ENCODE measurements around the gene ATP8B4.
"Not testable (repeated sequence)": the region's sequence is repeated elsewhere in the genome, so short reads cannot be mapped to it uniquely, and the experiment has no call there.

The ATP8B4 gene

DNA sequence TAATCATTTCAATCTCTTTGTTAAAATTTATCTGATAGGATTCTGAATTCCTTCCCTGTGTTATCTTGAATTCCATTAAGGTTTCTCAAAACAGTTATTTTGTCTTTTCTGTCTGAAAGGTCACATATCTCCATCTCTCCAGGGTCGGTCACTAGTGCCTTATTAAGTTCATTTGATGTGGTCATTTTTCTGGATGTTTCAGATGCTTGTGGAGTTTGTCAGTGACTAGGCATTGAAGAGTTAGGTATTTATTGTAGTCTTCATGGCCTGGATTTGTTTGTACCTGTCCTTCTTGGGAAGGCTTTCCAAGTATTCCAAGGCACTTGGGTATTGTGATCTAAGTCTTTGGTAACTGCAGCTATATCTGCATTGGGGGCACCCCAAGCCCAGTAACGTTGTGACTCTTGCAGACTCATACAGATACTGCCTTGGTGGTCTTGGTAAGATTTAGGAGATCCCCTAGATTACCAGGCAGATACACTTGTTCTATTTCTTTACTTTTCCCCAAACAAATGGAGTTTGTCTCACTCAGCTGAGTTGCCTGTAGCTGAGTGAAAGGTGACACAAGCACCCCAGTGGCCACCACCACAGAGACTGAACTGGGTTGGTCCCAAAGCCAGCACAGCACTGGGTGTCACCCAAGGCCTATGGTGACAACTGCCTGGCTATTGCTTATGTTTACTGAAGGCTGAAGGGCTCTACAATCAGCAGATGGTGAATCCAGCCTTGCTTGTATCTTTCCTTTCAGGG lies 44.1 kb upstream of the ATP8B4 start:
- DNase-seq (ENCODE audit: low read depth, low spot score): no peak
- H3K9me3 ChIP-seq (ENCODE audit: low read depth, low read length): no peaks in the 10 kb centered on the region
- H3K4me3 ChIP-seq: no peak overlapping the region
- H3K27ac ChIP-seq: no peak overlapping the region
- TF ChIP-seq POLR2AphosphoS5 (IDR thresholded peaks at IDR 0.05; ENCODE audit: borderline replicate concordance, low read depth, low read length) (no peak), FOXP2 (optimal IDR thresholded peaks at IDR 0.05; ENCODE audit: control extremely low read depth, extremely low read length, insufficient read depth) (no peak), EZH2 (IDR thresholded peaks at IDR 0.05) (no peak)
- H3K9ac ChIP-seq (ENCODE audit: insufficient read length): no peak overlapping the region
- H3K36me3 ChIP-seq (ENCODE audit: insufficient read depth, low read length): no peaks in the 10 kb centered on the region

DNA sequence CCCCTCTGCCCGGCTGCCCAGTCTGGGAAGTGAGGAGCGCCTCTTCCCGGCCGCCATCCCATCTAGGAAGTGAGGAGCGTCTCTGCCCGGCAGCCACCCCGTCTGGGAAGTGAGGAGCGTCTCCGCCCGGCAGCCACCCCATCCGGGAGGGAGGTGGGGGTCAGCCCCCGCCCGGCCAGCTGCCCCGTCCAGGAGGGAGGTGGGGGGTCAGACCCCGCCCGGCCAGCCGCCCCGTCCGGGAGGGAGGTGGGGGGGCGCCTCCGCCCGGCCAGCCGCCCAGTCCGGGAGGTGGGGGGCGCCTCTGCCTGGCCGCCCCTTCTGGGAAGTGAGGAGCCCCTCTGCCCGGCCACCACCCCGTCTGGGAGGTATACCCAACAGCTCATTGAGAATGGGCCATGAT lies 39.2 kb upstream of the ATP8B4 start:
- not testable (repeated sequence) for H3K9ac ChIP-seq (ENCODE audit: insufficient read length); H3K36me3 ChIP-seq (ENCODE audit: insufficient read depth, low read length); H3K4me3 ChIP-seq; H3K27ac ChIP-seq; H3K9me3 ChIP-seq (ENCODE audit: low read depth, low read length); DNase-seq (ENCODE audit: low read depth, low spot score)

DNA sequence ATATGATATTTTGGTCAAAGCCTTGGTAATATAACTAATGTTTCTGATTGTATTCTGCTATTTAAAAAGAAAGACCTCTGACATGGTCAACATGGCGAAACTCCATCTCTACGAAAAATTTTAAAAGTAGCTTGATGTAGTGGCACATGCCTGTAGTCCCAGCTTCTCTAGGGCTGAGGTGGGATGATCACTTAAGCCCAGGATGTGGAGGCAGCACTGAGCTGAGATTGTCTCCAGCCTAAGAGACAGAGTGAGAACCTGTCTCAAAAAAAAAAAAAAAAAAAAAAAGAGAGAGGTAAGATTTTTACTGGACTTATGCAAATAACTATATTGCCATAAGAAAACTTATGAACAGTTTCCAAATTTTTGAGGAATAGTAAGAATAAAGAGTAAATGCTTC lies 32.4 kb upstream of the ATP8B4 start:
- Histone ChIP-seq H3K9me3 (ENCODE audit: low read depth, low read length) (no peaks in the 10 kb centered on the region), H3K4me3 (no peak overlapping the region), H3K27ac (no peak overlapping the region), H3K36me3 (ENCODE audit: insufficient read depth, low read length) (no peaks in the 10 kb centered on the region), H3K9ac (ENCODE audit: insufficient read length) (no peak overlapping the region)
- DNase-seq (ENCODE audit: low read depth, low spot score): no peak
- TF ChIP-seq FOXP2 (optimal IDR thresholded peaks at IDR 0.05; ENCODE audit: control extremely low read depth, extremely low read length, insufficient read depth) (no peak), EZH2 (IDR thresholded peaks at IDR 0.05) (no peak), POLR2AphosphoS5 (IDR thresholded peaks at IDR 0.05; ENCODE audit: borderline replicate concordance, low read depth, low read length) (no peak)

DNA sequence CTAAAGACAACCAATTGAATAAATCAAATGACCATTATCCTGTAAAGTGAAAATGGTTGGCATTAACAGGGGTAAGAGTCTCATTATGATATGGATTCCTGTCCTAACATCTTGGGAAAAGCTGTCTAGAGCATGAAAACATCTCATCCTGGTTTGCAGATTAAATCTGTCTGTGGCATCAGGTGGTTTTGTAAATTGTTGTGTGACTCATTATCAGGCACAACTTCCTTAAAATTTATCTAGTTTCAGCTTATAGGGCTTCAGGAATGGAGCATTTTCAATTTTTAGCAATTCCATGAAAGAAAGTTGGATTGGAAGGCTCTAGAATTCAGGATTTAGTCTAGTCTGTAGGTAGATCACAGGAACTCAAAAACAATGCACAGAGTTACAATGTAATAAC lies 31.8 kb upstream of the ATP8B4 start:
- DNase-seq (ENCODE audit: low read depth, low spot score): no peak
- no peak overlapping the region for H3K9ac ChIP-seq (ENCODE audit: insufficient read length)
- no peaks in the 10 kb centered on the region for H3K36me3 ChIP-seq (ENCODE audit: insufficient read depth, low read length)
- no peaks in the 10 kb centered on the region for H3K9me3 ChIP-seq (ENCODE audit: low read depth, low read length)
- H3K27ac ChIP-seq: no peak overlapping the region
- no peak for TF ChIP-seq POLR2AphosphoS5 (IDR thresholded peaks at IDR 0.05; ENCODE audit: borderline replicate concordance, low read depth, low read length)
- TF ChIP-seq EZH2 (IDR thresholded peaks at IDR 0.05): no peak
- no peak for TF ChIP-seq FOXP2 (optimal IDR thresholded peaks at IDR 0.05; ENCODE audit: control extremely low read depth, extremely low read length, insufficient read depth)
- H3K4me3 ChIP-seq: no peak overlapping the region

DNA sequence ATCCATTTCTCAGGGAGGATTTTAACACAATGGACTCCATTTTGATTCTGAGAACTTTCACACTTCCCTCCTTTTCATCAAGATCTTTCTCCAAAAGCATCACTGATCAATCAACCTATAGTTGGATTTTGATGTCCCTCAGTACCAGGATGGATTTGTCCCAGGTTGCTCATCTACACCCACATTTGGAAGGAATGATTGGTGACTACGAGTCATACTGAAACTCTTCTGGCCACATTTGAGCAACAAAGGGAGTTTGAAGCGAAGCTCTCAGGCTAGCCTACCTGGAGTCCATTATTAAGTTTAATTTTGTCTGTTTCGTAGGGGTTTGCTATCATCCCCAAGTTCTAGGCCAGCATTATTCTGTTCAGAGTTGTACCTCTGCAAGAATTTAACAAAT lies 31.3 kb upstream of the ATP8B4 start:
- Histone ChIP-seq H3K9me3 (ENCODE audit: low read depth, low read length) (no peaks in the 10 kb centered on the region), H3K36me3 (ENCODE audit: insufficient read depth, low read length) (no peaks in the 10 kb centered on the region), H3K4me3 (no peak overlapping the region), H3K9ac (ENCODE audit: insufficient read length) (no peak overlapping the region), H3K27ac (no peak overlapping the region)
- DNase-seq (ENCODE audit: low read depth, low spot score): no peak
- TF ChIP-seq EZH2 (IDR thresholded peaks at IDR 0.05) (no peak), FOXP2 (optimal IDR thresholded peaks at IDR 0.05; ENCODE audit: control extremely low read depth, extremely low read length, insufficient read depth) (no peak), POLR2AphosphoS5 (IDR thresholded peaks at IDR 0.05; ENCODE audit: borderline replicate concordance, low read depth, low read length) (no peak)

DNA sequence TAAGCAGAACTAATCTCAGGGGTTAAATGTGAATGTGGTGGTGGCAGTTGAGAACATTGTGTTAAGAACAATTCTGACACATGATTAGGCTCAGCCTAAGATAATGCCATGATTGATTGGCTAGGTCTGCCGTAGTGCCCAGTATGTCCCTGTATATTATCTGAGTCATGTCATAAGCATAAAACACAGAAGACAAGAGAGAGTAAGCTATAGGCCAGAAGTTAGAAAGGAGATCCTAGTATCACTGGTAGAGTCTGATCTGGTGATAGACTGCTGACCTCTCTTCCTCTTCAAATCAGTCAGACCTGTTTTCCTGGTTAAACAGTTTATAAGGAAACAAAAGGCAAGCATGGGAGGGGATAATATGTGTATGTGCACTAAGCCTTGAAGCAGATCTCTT lies 30.1 kb upstream of the ATP8B4 start:
- no peak for DNase-seq (ENCODE audit: low read depth, low spot score)
- Histone ChIP-seq H3K4me3 (no peak overlapping the region), H3K27ac (no peak overlapping the region), H3K9me3 (ENCODE audit: low read depth, low read length) (no peaks in the 10 kb centered on the region), H3K9ac (ENCODE audit: insufficient read length) (no peak overlapping the region), H3K36me3 (ENCODE audit: insufficient read depth, low read length) (no peaks in the 10 kb centered on the region)
- TF ChIP-seq FOXP2 (optimal IDR thresholded peaks at IDR 0.05; ENCODE audit: control extremely low read depth, extremely low read length, insufficient read depth) (no peak), POLR2AphosphoS5 (IDR thresholded peaks at IDR 0.05; ENCODE audit: borderline replicate concordance, low read depth, low read length) (no peak), EZH2 (IDR thresholded peaks at IDR 0.05) (no peak)

DNA sequence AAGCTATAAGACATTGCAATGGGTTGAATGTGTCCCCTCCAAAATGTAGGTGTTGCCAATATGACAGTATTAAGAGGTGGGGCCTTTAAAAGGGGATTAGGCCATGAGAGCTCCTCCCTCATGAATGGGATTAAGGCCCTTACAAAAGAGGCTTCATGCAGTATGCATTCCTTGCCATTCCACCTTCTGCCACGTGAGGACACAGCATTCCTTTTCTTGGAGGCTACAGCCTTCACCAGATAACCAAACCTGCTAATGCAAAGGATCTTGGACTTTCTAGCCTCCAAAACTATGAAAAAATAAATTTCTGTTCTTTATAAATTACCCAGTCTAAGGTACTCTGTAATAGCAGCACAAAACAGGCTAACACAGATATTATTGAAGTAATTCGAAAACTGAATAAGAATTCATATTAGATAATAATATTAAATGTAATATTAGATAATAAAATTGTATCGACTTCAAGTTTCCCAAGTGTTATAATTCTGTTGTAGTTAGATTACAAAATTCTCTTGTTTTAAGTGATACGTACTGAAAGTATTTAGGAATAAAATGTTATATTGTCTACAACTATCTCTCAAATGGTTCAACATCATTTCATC lies 29.4 kb upstream of the ATP8B4 start:
- TF ChIP-seq POLR2AphosphoS5 (IDR thresholded peaks at IDR 0.05; ENCODE audit: borderline replicate concordance, low read depth, low read length) (no peak), EZH2 (IDR thresholded peaks at IDR 0.05) (no peak), FOXP2 (optimal IDR thresholded peaks at IDR 0.05; ENCODE audit: control extremely low read depth, extremely low read length, insufficient read depth) (no peak)
- Histone ChIP-seq H3K4me3 (no peak overlapping the region), H3K9me3 (ENCODE audit: low read depth, low read length) (no peaks in the 10 kb centered on the region), H3K36me3 (ENCODE audit: insufficient read depth, low read length) (no peaks in the 10 kb centered on the region), H3K27ac (no peak overlapping the region), H3K9ac (ENCODE audit: insufficient read length) (no peak overlapping the region)
- peak; percentile 64 for DNase-seq (ENCODE audit: low read depth, low spot score)

DNA sequence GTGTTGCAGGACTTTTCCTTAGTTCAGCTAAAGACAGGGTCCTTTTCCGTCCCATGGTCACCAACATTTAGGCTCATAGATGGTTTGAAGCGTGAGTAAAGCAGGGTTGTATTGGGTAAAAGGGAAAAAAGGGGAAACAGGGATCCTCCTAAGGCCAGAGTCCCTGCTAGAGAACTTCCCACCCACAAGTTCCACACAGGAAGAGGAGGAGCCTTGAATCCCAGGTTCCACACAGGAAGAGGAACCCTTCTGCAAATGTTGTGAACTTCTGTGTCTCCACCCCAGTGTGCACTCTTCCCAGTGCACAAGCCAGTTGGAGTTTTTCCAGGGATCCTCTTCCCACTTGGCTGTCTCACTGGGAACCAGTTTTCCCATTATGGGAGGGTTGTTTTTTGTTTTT lies 27.6 kb upstream of the ATP8B4 start:
- Histone ChIP-seq H3K27ac (no peak overlapping the region), H3K4me3 (no peak overlapping the region), H3K9ac (ENCODE audit: insufficient read length) (no peak overlapping the region), H3K36me3 (ENCODE audit: insufficient read depth, low read length) (no peaks in the 10 kb centered on the region), H3K9me3 (ENCODE audit: low read depth, low read length) (no peaks in the 10 kb centered on the region)
- DNase-seq (ENCODE audit: low read depth, low spot score): no peak
- TF ChIP-seq EZH2 (IDR thresholded peaks at IDR 0.05) (no peak), POLR2AphosphoS5 (IDR thresholded peaks at IDR 0.05; ENCODE audit: borderline replicate concordance, low read depth, low read length) (no peak), FOXP2 (optimal IDR thresholded peaks at IDR 0.05; ENCODE audit: control extremely low read depth, extremely low read length, insufficient read depth) (no peak)

DNA sequence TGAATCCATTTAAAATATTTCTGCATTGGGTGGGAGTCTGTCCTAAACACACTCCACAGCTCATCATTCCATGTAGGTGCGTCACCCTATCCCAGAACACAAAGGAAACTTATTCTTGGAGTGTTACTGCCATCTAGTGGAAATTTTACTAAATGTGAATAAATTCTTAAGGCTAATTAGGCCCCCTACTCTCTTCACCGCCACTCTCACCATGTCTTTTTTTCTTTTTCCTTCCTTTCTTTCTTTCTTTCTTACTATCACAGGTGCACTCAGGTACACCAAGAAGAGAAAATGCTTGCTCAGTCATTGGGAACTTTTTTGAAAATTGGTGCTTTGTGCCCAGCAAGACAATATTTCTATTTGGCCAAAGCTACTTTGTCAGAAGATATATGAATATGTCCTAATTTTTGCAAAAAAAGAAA lies 26.4 kb upstream of the ATP8B4 start:
- Histone ChIP-seq H3K36me3 (ENCODE audit: insufficient read depth, low read length) (no peaks in the 10 kb centered on the region), H3K27ac (no peak overlapping the region), H3K9me3 (ENCODE audit: low read depth, low read length) (no peaks in the 10 kb centered on the region), H3K9ac (ENCODE audit: insufficient read length) (no peak overlapping the region), H3K4me3 (no peak overlapping the region)
- TF ChIP-seq EZH2 (IDR thresholded peaks at IDR 0.05): no peak
- no peak for TF ChIP-seq POLR2AphosphoS5 (IDR thresholded peaks at IDR 0.05; ENCODE audit: borderline replicate concordance, low read depth, low read length)
- no peak for TF ChIP-seq FOXP2 (optimal IDR thresholded peaks at IDR 0.05; ENCODE audit: control extremely low read depth, extremely low read length, insufficient read depth)
- peak; percentile 50 for DNase-seq (ENCODE audit: low read depth, low spot score)
